ENCODE results near the gene ZNF385A.
A peak's percentile ranks its signal among the peaks of the same experiment; 100 is the strongest.
"Not testable (repeated sequence)": the region's sequence is repeated elsewhere in the genome, so short reads cannot be mapped to it uniquely, and the experiment has no call there.

The ZNF385A gene

GRCh38 chr12:54349036-54349435 is 35.5 kb downstream of the ZNF385A start:
- H3K4me1 Mint-ChIP-seq, result peaks cover 17% of the 10 kb centered on the region
- ATAC-seq, result no peak
- no peaks in the 10 kb centered on the region for H3K9me3 Mint-ChIP-seq
- no peaks in the 10 kb centered on the region for H3K27me3 Mint-ChIP-seq
- H3K27ac Mint-ChIP-seq, result no peak overlapping the region
- H3K4me3 Mint-ChIP-seq, result no peak overlapping the region
- H3K36me3 Mint-ChIP-seq, result peaks cover 57% of the 10 kb centered on the region

DNA sequence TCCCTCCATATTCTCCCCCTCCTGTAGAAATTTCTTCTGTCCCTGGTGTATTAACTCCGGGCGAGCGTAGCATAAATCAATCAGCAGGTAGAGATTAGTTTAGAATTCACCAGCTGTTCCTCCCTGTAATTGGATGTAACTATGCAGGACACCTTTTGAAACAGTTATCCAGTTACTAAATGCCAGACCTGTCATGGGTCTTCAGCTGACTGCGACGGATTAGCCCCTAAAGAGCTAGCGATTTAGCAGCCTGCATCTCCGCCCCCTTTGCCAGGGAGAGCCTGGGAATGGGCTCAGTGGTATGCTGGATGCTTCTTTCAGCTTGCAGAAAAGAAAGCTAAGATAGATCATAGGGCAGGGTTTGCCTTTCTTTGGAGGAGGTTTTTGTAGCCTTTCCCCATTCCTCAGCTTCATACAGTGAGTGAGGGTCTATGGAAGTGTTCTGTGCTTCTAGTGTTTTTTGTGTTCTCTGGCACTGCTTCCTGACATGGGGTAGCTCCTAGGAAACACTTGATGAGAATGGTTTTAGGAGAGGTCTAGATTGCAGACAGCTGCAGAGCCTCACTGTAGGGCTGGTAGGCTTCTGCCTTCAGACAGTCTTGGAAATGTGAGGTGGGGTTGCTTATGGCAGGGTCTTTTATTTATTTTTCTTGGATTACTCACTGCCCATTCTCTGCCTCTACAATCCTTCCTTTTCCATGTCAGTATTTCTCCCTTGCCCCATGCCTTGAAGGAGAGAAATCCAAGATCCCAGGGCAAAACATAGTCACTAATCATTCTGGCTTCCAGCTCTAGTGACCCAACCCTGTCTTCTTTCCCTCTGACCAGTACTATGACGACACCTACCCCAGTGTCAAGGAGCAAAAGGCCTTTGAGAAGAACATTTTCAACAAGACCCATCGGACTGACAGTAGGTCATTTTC is 42.9 kb downstream of the ZNF385A start:
- Mint-ChIP-seq H3K27me3 (no peaks in the 10 kb centered on the region), H3K36me3 (peaks cover 44% of the 10 kb centered on the region), H3K4me1 (peaks cover under 1% of the 10 kb centered on the region), H3K4me3 (no peak overlapping the region), H3K9me3 (no peaks in the 10 kb centered on the region), H3K27ac (no peak overlapping the region)
- ATAC-seq, result no peak

- H3K9me3 Mint-ChIP-seq, result no peaks in the 10 kb centered on the region
- ATAC-seq, result no peak
- H3K27ac Mint-ChIP-seq, result no peak overlapping the region
- peaks cover 9% of the 10 kb centered on the region for H3K4me1 Mint-ChIP-seq
- no peak overlapping the region for H3K4me3 Mint-ChIP-seq
- H3K27me3 Mint-ChIP-seq, result no peaks in the 10 kb centered on the region
- H3K36me3 Mint-ChIP-seq, result peaks cover 42% of the 10 kb centered on the region
Measured at GRCh38 chr12:54340846-54341245, 43.7 kb downstream of the ZNF385A start.

DNA sequence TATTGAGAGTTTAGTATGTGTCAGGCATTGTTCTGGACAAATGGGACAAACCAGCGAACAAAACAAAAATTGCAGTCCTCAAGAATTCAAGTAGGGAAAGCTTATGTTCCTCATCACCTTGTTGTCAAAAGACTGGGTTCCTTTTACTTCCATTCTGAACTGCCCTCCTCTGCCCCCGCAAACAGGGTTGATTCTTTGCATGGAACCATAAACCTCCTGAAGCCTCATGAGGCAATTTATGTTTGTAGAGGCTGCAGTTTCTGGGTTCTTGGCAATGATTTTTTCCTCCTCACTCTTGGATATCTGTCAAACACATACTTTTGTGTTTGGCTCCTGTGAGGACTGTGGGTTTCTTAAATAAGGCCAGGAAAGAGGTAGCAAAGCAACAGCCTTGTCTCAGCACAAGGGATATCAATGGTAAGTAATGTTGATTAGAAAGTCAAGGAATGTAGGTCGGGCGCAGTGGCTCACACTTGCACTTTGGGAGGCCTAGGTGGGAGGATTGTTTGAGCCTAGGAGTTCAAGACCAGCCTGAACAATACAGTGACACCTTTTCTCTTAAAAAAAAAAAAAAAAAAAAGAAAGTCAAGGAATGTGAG is 45.7 kb downstream of the ZNF385A start:
- H3K27me3 Mint-ChIP-seq, result no peaks in the 10 kb centered on the region
- H3K27ac Mint-ChIP-seq, result no peak overlapping the region
- H3K4me1 Mint-ChIP-seq, result peaks cover 10% of the 10 kb centered on the region
- ATAC-seq, result no peak
- H3K36me3 Mint-ChIP-seq, result peaks cover 31% of the 10 kb centered on the region
- H3K4me3 Mint-ChIP-seq, result no peak overlapping the region
- no peaks in the 10 kb centered on the region for H3K9me3 Mint-ChIP-seq

DNA sequence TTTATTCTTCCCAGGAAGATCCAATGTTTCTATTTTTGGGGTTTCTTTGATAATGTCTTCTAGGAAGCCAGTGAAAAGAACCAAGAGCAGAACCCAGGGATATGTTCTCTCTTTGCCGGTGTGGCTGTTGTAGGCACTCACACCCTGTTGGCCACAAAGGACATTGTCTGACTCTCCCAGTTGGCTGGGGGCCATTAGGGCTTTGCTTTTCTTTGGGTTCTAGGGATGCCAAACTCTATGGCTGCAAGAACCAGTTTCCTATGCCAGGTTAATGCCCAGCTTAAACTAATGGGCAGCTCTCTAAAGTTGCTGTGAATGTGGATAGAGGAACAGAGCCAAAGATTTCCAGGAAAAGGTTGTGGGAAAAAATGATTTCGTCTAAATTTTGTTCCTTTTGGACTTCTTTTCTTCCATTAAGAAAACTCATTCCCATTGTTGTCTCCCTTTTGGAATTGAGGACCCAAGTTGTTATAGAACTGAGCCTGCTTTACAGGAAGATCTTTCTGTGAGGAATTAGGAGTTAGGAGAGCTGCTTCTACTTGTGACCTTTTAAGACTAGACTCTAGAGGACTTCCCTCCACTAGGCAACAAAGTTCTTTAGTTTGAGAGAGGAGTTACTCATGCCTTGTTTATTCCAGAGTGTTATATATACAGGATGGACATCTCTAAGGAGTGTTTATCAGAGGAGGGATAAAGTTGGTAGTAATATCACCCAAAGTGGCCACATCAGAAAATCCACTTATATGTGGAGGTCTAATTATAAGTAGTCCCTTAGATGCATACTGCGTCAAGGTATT is 46.5 kb downstream of the ZNF385A start:
- Mint-ChIP-seq H3K4me3 (no peak overlapping the region), H3K36me3 (peaks cover 25% of the 10 kb centered on the region), H3K4me1 (peaks cover 10% of the 10 kb centered on the region), H3K27ac (no peak overlapping the region), H3K27me3 (no peaks in the 10 kb centered on the region), H3K9me3 (no peaks in the 10 kb centered on the region)
- ATAC-seq, result no peak

DNA sequence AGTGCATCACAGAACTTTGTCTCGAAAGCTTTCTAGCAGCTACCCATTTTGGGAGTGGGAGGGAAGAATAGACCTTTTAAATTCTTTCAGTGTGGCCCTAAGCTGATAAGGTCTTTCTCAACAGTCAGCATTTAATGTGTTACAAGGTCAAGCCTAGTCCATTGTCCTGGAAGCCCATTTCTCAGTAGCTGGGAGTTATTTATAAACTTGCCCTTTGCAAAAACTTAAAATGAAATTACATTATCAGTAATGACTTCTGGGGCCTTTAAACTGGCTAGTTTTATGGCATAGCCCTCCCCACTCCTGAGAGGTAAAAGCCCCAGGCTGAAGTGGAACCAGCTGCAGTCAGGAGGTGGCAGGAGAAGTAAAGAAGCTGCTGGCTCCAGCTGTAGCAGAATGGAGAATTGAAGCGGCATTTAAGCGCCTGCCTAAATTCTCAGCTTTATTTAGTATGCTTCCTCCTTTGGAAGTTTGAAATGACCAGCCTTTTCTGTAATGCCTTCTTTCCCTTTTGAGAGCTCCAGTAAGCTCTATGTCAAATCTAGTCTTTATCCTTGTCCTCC is 47.2 kb downstream of the ZNF385A start:
- Mint-ChIP-seq H3K27ac (no peak overlapping the region), H3K27me3 (no peaks in the 10 kb centered on the region), H3K4me3 (no peak overlapping the region), H3K36me3 (peaks cover 18% of the 10 kb centered on the region), H3K4me1 (peaks cover 10% of the 10 kb centered on the region), H3K9me3 (no peaks in the 10 kb centered on the region)
- no peak for ATAC-seq

DNA sequence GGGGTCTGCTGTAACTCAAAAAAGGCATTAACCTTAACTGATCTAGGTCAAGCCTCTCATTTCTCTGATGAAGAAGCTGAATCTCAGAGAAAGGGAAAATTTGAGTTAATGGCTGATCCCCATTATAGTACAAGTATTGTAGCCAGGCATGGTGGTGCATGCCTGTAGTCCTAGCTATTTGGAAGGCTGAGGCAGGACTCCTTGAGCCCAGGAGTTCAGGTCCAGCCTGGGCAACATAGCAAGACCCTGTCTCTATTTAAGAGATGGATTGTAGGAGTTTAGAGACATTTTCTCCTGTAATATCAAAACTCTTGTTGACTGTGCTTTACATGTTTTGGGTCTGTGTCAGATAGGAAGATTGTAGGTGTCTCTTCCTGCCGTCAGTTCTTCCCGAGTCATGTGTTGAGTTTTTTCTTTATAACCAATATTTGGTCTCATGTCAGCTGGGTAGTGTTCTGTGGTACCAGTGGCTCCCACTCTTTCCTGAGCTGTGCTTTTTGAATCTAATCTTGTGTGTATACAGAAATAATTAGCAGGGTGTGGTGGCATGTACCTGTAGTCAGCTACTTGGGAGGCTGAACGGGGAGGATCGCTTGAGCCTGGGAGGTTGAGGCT is 51.0 kb downstream of the ZNF385A start:
- Mint-ChIP-seq H3K36me3 (peaks cover 5% of the 10 kb centered on the region), H3K27me3 (no peaks in the 10 kb centered on the region), H3K27ac (no peak overlapping the region), H3K9me3 (no peaks in the 10 kb centered on the region), H3K4me3 (no peak overlapping the region), H3K4me1 (peaks cover 33% of the 10 kb centered on the region)
- ATAC-seq, result no peak

DNA sequence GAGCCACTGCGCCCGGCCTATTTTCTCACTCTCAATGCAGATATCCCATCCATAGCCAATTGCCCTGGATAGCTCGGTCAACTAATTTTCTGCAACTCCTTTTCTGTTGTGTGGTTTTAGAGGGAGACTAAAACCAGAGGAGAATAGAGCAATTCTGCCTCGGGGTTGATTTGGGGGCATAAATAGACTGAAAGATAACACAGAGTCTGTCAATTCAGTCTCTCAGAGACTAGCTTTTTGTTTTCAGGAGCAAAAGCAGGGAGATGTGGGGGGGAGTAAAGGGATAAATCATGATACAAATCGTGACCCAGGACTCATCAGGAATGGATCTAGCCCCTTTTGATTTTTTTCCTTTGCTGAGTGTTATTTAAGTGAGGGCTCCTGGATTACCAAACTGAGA is 53.1 kb downstream of the ZNF385A start:
- no peaks in the 10 kb centered on the region for H3K9me3 Mint-ChIP-seq
- no peak overlapping the region for H3K27ac Mint-ChIP-seq
- no peak for ATAC-seq
- no peak overlapping the region for H3K4me3 Mint-ChIP-seq
- peaks cover 5% of the 10 kb centered on the region for H3K36me3 Mint-ChIP-seq
- peaks cover 34% of the 10 kb centered on the region for H3K4me1 Mint-ChIP-seq
- H3K27me3 Mint-ChIP-seq, result no peaks in the 10 kb centered on the region

DNA sequence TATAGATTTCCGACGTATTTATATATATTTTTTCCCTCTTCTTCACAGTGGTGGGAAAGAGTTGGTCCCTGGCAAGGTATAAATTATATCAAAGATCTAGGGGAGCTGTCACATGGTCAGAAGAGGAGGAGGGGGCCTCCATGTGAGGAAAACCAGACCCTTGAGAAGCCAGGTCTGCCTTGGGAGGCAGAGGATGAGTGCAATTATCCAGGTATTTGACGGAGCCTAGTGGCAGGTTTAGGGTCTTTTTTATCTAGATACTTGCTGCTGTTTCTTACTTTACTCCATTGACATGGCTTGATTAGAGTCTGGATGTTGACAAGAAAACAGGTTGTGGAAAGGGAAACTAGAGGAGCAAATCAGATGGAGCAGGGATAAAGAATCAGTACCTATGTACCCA is 54.1 kb downstream of the ZNF385A start:
- Mint-ChIP-seq H3K9me3 (no peaks in the 10 kb centered on the region), H3K27me3 (no peaks in the 10 kb centered on the region), H3K36me3 (peaks cover 5% of the 10 kb centered on the region), H3K4me3 (no peak overlapping the region), H3K4me1 (peaks cover 36% of the 10 kb centered on the region), H3K27ac (no peak overlapping the region)
- no peak for ATAC-seq

DNA sequence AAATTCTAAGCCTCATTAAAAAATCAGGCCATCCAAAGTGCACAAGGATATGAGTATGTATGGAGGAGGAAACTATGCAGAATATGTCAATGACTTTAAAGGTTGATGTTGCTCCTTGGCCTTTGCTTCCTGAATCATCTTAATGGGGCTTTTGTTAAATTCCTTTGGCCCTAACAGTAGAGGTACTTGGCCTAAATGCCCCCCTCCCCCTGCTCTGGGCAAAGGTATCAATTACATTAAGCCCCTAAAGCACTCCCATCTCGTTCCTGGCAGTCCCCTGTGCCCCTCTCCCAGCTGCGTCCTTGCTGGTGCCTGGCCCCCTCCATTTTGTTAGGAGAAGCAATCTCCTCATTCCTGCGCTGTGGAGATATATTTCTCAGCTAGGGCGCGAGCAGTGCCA is 54.8 kb downstream of the ZNF385A start:
- Mint-ChIP-seq H3K36me3 (peaks cover 5% of the 10 kb centered on the region), H3K4me3 (no peak overlapping the region), H3K27ac (no peak overlapping the region), H3K9me3 (no peaks in the 10 kb centered on the region), H3K27me3 (no peaks in the 10 kb centered on the region), H3K4me1 (peaks cover 41% of the 10 kb centered on the region)
- ATAC-seq, result no peak

DNA sequence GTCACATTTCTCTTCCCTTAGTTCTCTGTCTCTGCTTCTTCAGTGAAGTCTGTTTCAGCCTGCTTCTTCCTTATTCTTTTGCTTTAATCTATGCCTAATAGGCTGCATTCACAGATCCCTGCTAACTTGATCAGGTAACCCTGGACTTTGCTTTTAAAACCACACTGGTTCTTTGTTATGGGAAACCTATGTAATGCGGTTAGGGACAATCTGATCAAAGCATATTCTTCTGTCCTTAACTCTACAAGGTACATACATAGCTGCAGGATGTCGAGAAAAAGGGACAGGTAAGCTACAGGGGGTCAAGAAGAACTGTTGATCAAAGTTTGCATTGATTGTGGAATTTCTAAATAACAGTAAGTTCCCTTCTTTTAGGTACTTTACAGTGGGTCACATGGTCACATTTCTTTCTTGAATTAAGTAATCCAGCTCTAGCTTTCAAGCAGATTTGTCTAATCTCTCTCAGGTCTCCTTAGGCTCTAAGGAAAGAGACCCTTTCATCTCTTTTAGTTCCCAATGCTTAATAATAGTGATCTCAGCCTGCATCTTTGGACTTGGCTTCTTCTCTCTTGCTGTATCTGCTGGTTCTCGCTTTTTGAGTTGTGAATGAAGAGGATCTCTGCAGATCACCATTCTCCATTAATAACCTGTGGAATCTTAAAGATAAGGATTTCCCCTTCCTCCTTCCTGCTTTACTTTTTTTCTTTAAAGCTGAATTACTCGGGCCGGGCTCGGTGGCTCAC is 55.8 kb downstream of the ZNF385A start:
- no peaks in the 10 kb centered on the region for H3K27me3 Mint-ChIP-seq
- H3K27ac Mint-ChIP-seq, result peak overlapping the region; percentile 37
- H3K4me3 Mint-ChIP-seq, result no peak overlapping the region
- H3K4me1 Mint-ChIP-seq, result peaks cover 47% of the 10 kb centered on the region
- H3K36me3 Mint-ChIP-seq, result peaks cover 5% of the 10 kb centered on the region
- no peak for ATAC-seq
- H3K9me3 Mint-ChIP-seq, result no peaks in the 10 kb centered on the region

DNA sequence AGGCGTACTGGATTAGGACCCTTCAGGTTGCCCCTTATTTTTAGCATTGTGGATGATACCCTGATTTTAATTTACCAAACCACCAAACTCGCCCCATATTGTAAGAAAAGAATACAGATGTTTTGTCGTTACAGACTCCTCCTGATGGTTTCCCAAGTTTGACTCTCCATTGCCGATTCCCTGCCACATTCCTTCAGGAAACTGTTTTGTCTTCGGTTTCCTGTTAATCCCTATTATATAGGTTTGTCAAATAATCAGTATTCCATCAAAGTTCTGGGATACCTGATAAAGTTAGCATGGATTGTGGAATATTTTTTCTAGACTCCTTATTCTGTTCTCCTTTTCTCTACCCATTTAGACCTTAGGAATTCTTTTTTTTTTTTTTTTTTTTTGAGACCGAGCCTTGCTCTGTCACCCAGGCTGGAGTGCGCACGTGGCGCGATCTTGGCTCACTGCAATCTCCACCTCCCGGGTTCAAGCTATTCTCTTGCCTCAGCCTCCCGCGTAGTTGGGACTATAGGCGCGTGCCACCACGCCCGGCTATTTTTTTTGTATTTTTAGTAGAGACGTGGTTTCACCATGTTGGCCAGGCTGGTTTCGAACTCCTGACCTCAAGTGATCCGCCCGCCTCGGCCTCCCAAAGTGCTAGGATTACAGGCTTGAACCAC is 59.0 kb downstream of the ZNF385A start:
- Mint-ChIP-seq H3K27ac (peak overlapping the region; percentile 94), H3K4me1 (peaks cover 44% of the 10 kb centered on the region), H3K4me3 (peak overlapping the region; percentile 88)
- ATAC-seq, H3K36me3 Mint-ChIP-seq, H3K27me3 Mint-ChIP-seq, H3K9me3 Mint-ChIP-seq: not testable (repeated sequence)

GRCh38 chr12:54324617-54325441 is 59.7 kb downstream of the ZNF385A start, which contains the start of gene COPZ1:
Gene COPZ1, plus strand, starts transcription at chr12:54325131. Its CDS starts 33 bp downstream, at chr12:54325164.
- H3K4me3 Mint-ChIP-seq, result peak within 1 kb of the TSS; percentile 88
- no peaks in the 10 kb centered on the region for H3K9me3 Mint-ChIP-seq
- H3K36me3 Mint-ChIP-seq, result no peaks in the 10 kb centered on the region
- peak; percentile 100 for ATAC-seq
- peaks cover 36% of the 10 kb centered on the region for H3K4me1 Mint-ChIP-seq
- H3K27ac Mint-ChIP-seq, result peak within 1 kb of the TSS; percentile 94
- H3K27me3 Mint-ChIP-seq, result no peaks in the 10 kb centered on the region
